ENCODE data around the gene USP22. TPM values are rescaled to one million over a fixed set of nuclear protein-coding genes. Genes with fewer than 3 reads are reported as not detected.

USP22 gene
- total RNA-seq, 1 experiment from 2014 or later: 144 TPM

GRCh38 chr17:21029036-21029435 is 13.8 kb downstream of the USP22 start:
- in situ Hi-C loops (cut with HindIII; ENCODE audit: low pct_unique_long_range_greater_than_20kb, low sequenced_read_pairs): no loop called here
- DNase-seq (ENCODE audit: low read depth): no peak

- in situ Hi-C loops (cut with HindIII; ENCODE audit: low pct_unique_long_range_greater_than_20kb, low sequenced_read_pairs): no loop called here
- DNase-seq (ENCODE audit: low read depth): no peak
These were observed 14.6 kb downstream of the USP22 start for GRCh38 chr17:21028192-21028591.

- in situ Hi-C loops (cut with HindIII; ENCODE audit: low pct_unique_long_range_greater_than_20kb, low sequenced_read_pairs): no loop called here
- DNase-seq (ENCODE audit: low read depth): no peak
These were observed 15.8 kb downstream of the USP22 start for GRCh38 chr17:21027031-21027430.

GRCh38 chr17:21025451-21025850 is 17.4 kb downstream of the USP22 start:
- in situ Hi-C loops (cut with HindIII; ENCODE audit: low pct_unique_long_range_greater_than_20kb, low sequenced_read_pairs): no loop called here
- no peak for DNase-seq (ENCODE audit: low read depth)

GRCh38 chr17:21024024-21024423 is 18.8 kb downstream of the USP22 start:
- no peak for DNase-seq (ENCODE audit: low read depth)
- in situ Hi-C loops (cut with HindIII; ENCODE audit: low pct_unique_long_range_greater_than_20kb, low sequenced_read_pairs): no loop called here

GRCh38 chr17:21021208-21021803 is 21.5 kb downstream of the USP22 start:
- DNase-seq (ENCODE audit: low read depth): no peak
- in situ Hi-C loops (cut with HindIII; ENCODE audit: low pct_unique_long_range_greater_than_20kb, low sequenced_read_pairs): no loop called here

GRCh38 chr17:21020622-21021021 is 22.2 kb downstream of the USP22 start:
- DNase-seq (ENCODE audit: low read depth): no peak
- in situ Hi-C loops (cut with HindIII; ENCODE audit: low pct_unique_long_range_greater_than_20kb, low sequenced_read_pairs): no loop called here

- in situ Hi-C loops (cut with HindIII; ENCODE audit: low pct_unique_long_range_greater_than_20kb, low sequenced_read_pairs): no loop called here
- DNase-seq (ENCODE audit: low read depth): no peak
These were observed 22.7 kb downstream of the USP22 start for GRCh38 chr17:21019976-21020586.

- in situ Hi-C loops (cut with HindIII; ENCODE audit: low pct_unique_long_range_greater_than_20kb, low sequenced_read_pairs): no loop called here
- no peak for DNase-seq (ENCODE audit: low read depth)
These were observed 23.9 kb downstream of the USP22 start for GRCh38 chr17:21018894-21019293.

- in situ Hi-C loops (cut with HindIII; ENCODE audit: low pct_unique_long_range_greater_than_20kb, low sequenced_read_pairs): no loop called here
- DNase-seq (ENCODE audit: low read depth): no peak
These were observed 24.9 kb downstream of the USP22 start for GRCh38 chr17:21017861-21018260.

- in situ Hi-C loops (cut with HindIII; ENCODE audit: low pct_unique_long_range_greater_than_20kb, low sequenced_read_pairs): no loop called here
- no peak for DNase-seq (ENCODE audit: low read depth)
These were observed 25.6 kb downstream of the USP22 start for GRCh38 chr17:21017256-21017655.

GRCh38 chr17:21016826-21017225 is 26.0 kb downstream of the USP22 start:
- in situ Hi-C loops (cut with HindIII; ENCODE audit: low pct_unique_long_range_greater_than_20kb, low sequenced_read_pairs): no loop called here
- no peak for DNase-seq (ENCODE audit: low read depth)

- in situ Hi-C loops (cut with HindIII; ENCODE audit: low pct_unique_long_range_greater_than_20kb, low sequenced_read_pairs): no loop called here
- no peak for DNase-seq (ENCODE audit: low read depth)
These were observed 27.2 kb downstream of the USP22 start for GRCh38 chr17:21015564-21015963.

GRCh38 chr17:21014498-21014897 is 28.3 kb downstream of the USP22 start:
- DNase-seq (ENCODE audit: low read depth): no peak
- in situ Hi-C loops (cut with HindIII; ENCODE audit: low pct_unique_long_range_greater_than_20kb, low sequenced_read_pairs): no loop called here

GRCh38 chr17:21013983-21014382 is 28.8 kb downstream of the USP22 start:
- in situ Hi-C loops (cut with HindIII; ENCODE audit: low pct_unique_long_range_greater_than_20kb, low sequenced_read_pairs): no loop called here
- peak; percentile 23 for DNase-seq (ENCODE audit: low read depth)

- DNase-seq (ENCODE audit: low read depth): no peak
- in situ Hi-C loops (cut with HindIII; ENCODE audit: low pct_unique_long_range_greater_than_20kb, low sequenced_read_pairs): no loop called here
These were observed 30.1 kb downstream of the USP22 start for GRCh38 chr17:21012736-21013135.

GRCh38 chr17:21010705-21011596 is 31.9 kb downstream of the USP22 start:
- no peak for DNase-seq (ENCODE audit: low read depth)
- in situ Hi-C loops (cut with HindIII; ENCODE audit: low pct_unique_long_range_greater_than_20kb, low sequenced_read_pairs): no loop called here

- in situ Hi-C loops (cut with HindIII; ENCODE audit: low pct_unique_long_range_greater_than_20kb, low sequenced_read_pairs): no loop called here
- DNase-seq (ENCODE audit: low read depth): no peak
These were observed 33.7 kb downstream of the USP22 start for GRCh38 chr17:21008992-21009671.

All from Caki2 (cell line).